T-helper 17 cell (primary cell): Measurements from ENCODE around the gene LEAP2. TPM values are rescaled to one million over a fixed set of nuclear protein-coding genes. Genes with fewer than 3 reads are reported as not detected.

Experiments used
- ATAC-seq: fragments of 150-1000 bp; cut with Tn5 transposase; 2 replicates; pipeline ENCODE4 v1.10.0; 2021; ENCODE audit warnings: mild to moderate bottlenecking, moderate library complexity
- DNase-seq, 3 donors: peaks; one replicate each; pipeline versions ENCODE4 v3.0.0 to v3.0.0-alpha.2; 2020 to 2021
- H3K9me3 ChIP-seq: one replicate; pipeline ENCODE4 v1.7.0; 2013; ENCODE audit warnings: low read length, mild to moderate bottlenecking; ENCODE audit not compliant: control insufficient read depth, poor library complexity, severe bottlenecking
- H3K27ac Mint-ChIP-seq: one replicate; pipeline ENCODE4 v1.8.0; 2022; ENCODE audit warnings: mild to moderate bottlenecking, moderate library complexity, mixed read lengths
- H3K27me3 Mint-ChIP-seq: one replicate; pipeline ENCODE4 v1.8.0; 2022; ENCODE audit warnings: mixed read lengths
- H3K36me3 Mint-ChIP-seq: one replicate; pipeline ENCODE4 v1.8.0; 2022; ENCODE audit warnings: low read depth, mixed read lengths
- H3K4me1 Mint-ChIP-seq: one replicate; pipeline ENCODE4 v1.8.0; 2022; ENCODE audit warnings: mild to moderate bottlenecking, mixed read lengths
- H3K4me3 Mint-ChIP-seq: one replicate; pipeline ENCODE4 v1.8.0; 2022; ENCODE audit warnings: mild to moderate bottlenecking, moderate library complexity, mixed read lengths
- total RNA-seq, 4 donors: library from RNA in 2 of 4; stranded (reverse) in 2 of 4; gene quantifications; one replicate each; pipeline ENCODE4 v1.2.3 and lab custom pipeline; 2022 to 2026

LEAP2 gene
- total RNA-seq, 2 donors from 2014 or later, result 0.47 to 1.0 TPM

DNA sequence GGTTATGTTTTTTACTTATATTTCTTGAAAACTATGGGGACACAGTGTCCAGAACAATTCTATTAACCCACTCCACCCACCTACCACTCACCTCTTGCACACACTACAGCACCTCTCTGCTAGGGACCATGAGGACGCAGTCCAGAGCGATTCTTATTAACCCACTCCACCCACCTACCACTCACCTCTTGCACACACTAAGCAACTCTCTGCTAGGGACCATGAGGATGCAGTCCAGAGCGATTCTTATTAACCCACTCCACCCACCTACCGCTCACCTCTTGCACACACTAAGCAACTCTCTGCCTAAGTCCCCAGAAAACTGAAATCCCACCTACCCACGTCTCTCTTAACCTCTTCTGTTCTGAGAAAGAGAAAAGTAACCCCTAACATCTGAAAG is 40.9 kb upstream of the LEAP2 start:
- Mint-ChIP-seq H3K4me1 (peaks cover 10% of the 10 kb centered on the region), H3K27me3 (peaks cover 34% of the 10 kb centered on the region), H3K4me3 (no peak overlapping the region), H3K27ac (no peak overlapping the region), H3K36me3 (no peaks in the 10 kb centered on the region)
- no peak for ATAC-seq
- DNase-seq, result no peak
- H3K9me3 ChIP-seq, result no peaks in the 10 kb centered on the region

DNA sequence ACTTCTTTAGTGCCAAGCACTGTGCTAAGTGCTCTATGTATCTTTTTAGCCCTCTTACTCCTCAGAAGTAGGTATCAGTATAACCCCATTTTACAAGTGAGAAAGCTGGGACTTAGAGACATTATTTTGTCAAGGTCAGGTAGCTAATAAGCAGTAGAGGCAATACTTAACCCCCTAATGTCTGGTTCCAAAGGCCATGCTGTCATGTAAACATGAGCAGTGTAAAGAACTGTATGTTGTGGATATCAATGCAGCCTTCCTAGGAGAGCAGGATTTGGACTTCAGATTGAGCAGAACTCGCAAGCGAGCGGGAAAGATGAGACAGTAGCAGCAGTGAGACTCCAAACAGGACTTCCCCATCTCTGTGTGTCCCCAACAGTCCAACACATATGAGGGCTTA is 39.4 kb upstream of the LEAP2 start:
- H3K36me3 Mint-ChIP-seq, result no peaks in the 10 kb centered on the region
- no peaks in the 10 kb centered on the region for H3K9me3 ChIP-seq
- ATAC-seq, result no peak

DNA sequence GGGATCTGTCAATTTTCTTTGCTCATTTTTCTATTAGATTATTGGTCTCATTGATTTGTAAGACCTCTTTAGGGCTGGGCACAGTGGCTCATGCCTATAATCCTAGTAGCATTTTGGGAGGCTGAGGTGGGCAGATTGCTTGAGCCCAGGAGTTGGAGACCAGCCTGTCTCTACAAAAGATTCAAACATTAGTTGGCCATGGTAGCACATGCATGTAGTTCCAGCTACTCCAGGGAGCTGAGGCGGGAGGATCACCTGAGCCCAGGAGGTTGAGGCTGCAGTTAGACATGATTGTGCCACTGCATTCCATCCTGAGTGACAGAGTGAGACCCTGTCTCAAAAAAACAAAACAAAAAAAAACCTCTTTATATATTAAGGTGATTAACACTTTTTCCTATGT is 36.6 kb upstream of the LEAP2 start:
- no peak for ATAC-seq
- no peak for DNase-seq
- no peak overlapping the region for H3K4me3 Mint-ChIP-seq
- peaks cover 11% of the 10 kb centered on the region for H3K27me3 Mint-ChIP-seq
- no peaks in the 10 kb centered on the region for H3K9me3 ChIP-seq
- H3K27ac Mint-ChIP-seq, result no peak overlapping the region
- H3K4me1 Mint-ChIP-seq, result no peaks in the 10 kb centered on the region
- H3K36me3 Mint-ChIP-seq, result no peaks in the 10 kb centered on the region

More for the DNA sequence above, 39.4 kb upstream of the LEAP2 start:
- DNase-seq, result no peak
- Mint-ChIP-seq H3K4me1 (peaks cover 10% of the 10 kb centered on the region), H3K27me3 (peaks cover 27% of the 10 kb centered on the region), H3K27ac (no peak overlapping the region), H3K4me3 (no peak overlapping the region)

DNA sequence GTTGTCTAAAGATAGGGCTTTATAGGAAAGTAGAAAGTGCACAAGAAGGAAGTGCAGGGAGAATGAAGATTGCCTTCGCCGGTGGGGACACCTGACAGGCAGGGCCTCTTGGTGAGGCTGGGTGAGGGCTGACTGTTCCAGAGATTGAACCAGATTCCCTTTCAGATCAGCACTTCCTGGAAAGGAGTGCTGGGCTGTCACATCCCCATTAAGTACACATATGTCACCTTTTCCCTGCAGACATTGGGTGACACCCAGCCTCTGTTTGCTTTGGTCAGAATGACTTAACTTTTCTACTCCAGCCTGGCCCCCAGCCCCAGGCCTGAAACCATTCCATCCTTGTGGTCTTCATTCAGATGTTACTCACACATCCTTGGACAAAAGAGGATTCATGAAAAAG is 35.6 kb upstream of the LEAP2 start:
- Mint-ChIP-seq H3K27ac (no peak overlapping the region), H3K4me3 (no peak overlapping the region), H3K4me1 (no peaks in the 10 kb centered on the region), H3K27me3 (peaks cover 8% of the 10 kb centered on the region), H3K36me3 (no peaks in the 10 kb centered on the region)
- no peak for DNase-seq
- no peak for ATAC-seq
- H3K9me3 ChIP-seq, result no peaks in the 10 kb centered on the region

DNA sequence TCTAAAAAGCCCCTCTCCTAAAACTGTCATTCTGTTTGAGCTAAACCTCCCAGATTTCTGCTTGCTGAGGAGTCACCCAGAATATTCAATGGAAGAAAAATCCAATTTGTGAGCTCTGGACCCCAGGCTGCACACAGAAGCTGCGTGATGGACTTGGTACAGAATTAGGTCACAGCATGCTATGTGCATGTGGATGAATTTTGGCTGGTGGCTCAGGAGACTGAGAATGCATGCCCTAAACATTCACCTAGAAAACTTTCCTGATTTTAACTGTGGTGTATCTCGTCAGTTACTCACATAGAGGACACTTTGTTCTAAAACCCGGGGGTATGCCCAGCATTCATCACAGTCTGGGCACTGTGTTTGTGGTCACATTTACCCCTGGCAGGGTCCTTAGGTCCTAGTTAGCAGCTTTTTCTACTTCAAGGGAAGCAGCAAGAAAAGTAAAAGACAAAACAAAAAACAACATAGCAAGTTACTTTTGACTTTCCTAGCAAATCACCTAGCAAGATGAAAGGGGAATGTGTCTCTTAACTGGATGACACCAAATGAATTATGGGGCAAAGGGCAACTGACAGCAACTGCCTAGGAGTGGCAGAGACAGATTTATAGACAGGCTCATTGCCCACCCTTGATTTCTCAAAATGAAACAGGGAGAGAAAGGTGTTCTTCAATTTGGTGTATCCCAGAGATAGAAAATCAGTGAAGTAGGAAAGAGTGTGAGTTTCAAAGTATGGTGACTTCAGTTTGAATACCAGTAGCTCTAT is 34.8 kb upstream of the LEAP2 start:
- Mint-ChIP-seq H3K27ac (no peak overlapping the region), H3K27me3 (peaks cover 6% of the 10 kb centered on the region), H3K4me3 (no peak overlapping the region), H3K4me1 (no peaks in the 10 kb centered on the region), H3K36me3 (no peaks in the 10 kb centered on the region)
- ATAC-seq, result no peak
- no peaks in the 10 kb centered on the region for H3K9me3 ChIP-seq
- no peak for DNase-seq

DNA sequence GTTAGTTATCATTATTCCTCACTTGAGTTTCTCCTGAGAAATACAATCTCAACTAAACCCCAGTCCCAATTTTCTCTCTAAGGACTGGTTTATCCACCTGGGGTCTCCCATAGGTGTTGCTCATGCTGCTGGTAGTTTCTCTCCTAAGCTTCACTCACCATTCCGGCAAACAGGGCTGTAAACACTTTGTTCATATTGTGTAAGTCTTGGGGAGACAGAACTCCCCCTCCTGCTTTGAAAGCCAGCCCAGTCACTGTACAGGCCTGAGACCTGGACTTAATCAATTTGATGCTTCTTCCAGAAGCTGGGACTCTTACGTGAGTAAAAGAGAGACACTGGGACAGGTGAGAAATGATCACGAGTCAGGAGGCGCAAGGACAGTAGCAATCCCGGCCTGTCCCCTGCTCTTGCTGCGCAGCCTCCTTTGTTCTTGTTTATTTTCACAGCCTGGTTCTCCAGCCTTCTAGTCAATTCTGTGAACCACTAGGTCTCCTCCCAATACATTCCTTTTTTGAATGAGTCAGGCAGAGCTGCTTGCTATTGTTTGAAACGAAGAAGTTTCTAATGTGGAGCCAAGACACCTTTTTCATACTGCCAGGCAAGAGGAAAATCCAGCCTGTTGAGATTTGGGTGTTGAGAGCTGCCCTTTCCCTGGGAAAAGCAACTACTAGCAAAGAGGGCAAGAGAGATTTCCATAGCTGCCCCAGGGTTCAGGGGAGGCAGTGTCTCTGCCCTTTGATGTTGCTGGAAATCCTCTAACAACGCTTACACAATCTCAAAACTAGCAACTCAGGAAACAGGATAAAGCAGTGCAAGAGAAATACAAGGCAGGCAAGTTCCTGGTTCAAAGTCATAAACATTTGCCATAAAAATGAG is 33.8 kb upstream of the LEAP2 start:
- no peaks in the 10 kb centered on the region for H3K36me3 Mint-ChIP-seq
- no peaks in the 10 kb centered on the region for H3K9me3 ChIP-seq
- H3K4me3 Mint-ChIP-seq, result no peak overlapping the region
- no peak for DNase-seq
- no peak for ATAC-seq
- no peak overlapping the region for H3K27ac Mint-ChIP-seq
- no peaks in the 10 kb centered on the region for H3K4me1 Mint-ChIP-seq
- no peaks in the 10 kb centered on the region for H3K27me3 Mint-ChIP-seq

DNA sequence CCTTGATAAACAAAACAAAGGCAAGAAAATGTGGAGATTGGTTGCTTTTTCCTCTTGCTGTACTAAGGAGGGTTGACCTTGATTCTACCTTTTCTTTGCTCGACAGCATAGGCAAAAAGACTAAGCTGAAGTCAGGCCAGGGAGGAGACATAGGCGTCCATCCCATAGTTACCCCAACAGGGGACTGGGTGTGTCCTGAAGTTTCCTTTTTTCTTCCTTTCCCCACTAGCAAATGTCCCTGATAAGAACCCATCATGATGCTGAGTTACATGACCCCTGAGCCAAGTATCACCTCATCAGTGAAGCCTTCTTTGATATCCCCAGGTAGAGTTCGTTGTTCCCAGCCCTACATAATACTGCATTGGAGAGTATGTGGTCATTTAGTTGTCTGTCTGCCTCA is 33.2 kb upstream of the LEAP2 start:
- DNase-seq (no peak), ATAC-seq (no peak)
- H3K27ac Mint-ChIP-seq, result no peak overlapping the region
- no peaks in the 10 kb centered on the region for H3K9me3 ChIP-seq
- H3K27me3 Mint-ChIP-seq, result no peaks in the 10 kb centered on the region
- no peaks in the 10 kb centered on the region for H3K4me1 Mint-ChIP-seq
- no peak overlapping the region for H3K4me3 Mint-ChIP-seq
- no peaks in the 10 kb centered on the region for H3K36me3 Mint-ChIP-seq

DNA sequence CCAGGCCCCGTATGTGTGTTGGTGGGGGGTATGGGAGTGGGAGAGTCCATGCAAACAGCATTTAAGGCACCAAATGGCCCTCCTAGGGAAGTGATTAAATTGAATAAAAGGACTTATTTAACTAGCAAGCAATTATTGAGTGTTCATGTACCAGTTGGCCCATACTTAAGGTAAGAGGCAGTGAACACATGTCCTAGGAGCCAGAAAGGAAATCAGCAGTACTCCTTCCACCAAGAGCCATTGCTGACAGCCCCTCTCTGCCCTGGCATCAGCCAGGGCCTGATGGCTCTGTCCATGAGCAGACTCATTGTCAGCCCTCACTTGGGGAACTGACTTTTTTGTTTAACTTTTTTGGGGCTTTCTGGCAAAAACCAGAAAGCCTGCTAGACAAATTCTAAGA is 32.6 kb upstream of the LEAP2 start:
- Mint-ChIP-seq H3K36me3 (no peaks in the 10 kb centered on the region), H3K27ac (no peak overlapping the region), H3K4me1 (no peaks in the 10 kb centered on the region), H3K4me3 (no peak overlapping the region), H3K27me3 (no peaks in the 10 kb centered on the region)
- DNase-seq (no peak), ATAC-seq (no peak)
- no peaks in the 10 kb centered on the region for H3K9me3 ChIP-seq

DNA sequence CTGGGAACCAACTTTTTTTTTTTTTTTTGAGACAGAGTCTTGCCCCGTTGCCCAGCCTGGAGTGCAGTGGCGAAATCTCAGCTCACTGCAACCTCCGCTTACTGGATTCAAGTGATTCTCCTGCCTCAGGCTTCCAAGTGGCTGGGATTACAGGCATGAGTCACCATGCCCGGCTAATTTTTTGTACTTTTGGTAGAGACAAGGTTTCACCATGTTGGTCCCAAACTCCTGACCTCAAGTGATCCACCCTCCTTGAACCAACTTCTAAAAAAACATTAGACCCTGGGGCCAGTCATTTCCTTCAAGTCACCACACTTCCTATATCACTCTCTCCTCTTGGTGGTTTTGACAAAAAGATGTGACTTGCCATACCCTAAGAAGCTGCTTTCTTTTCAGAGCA is 32.2 kb upstream of the LEAP2 start:
- H3K36me3 Mint-ChIP-seq, result no peaks in the 10 kb centered on the region
- H3K27ac Mint-ChIP-seq, result no peak overlapping the region
- DNase-seq (no peak), ATAC-seq (no peak)
- no peaks in the 10 kb centered on the region for H3K9me3 ChIP-seq
- H3K4me1 Mint-ChIP-seq, result no peaks in the 10 kb centered on the region
- H3K27me3 Mint-ChIP-seq, result no peaks in the 10 kb centered on the region
- no peak overlapping the region for H3K4me3 Mint-ChIP-seq

DNA sequence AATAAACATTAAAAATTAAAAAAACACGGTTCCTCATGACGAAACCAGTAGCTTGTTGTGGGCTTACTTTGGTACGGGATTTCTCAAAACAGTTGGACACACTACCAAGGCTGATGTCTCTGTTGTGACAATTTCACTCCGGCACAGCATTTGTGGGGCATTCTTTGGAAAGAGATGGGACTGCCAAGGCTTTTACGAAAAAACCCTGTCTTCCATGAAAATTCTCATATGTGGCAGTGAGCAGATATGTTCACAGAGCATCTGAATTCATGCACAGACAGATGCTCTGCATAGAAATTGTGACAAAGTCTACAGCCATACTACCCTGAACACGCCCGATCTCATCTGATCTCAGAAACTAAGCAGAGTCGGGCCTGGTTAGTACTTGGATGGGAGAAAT is 25.2 kb upstream of the LEAP2 start:
- no peaks in the 10 kb centered on the region for H3K9me3 ChIP-seq
- no peak for ATAC-seq
- peaks cover 3% of the 10 kb centered on the region for H3K4me1 Mint-ChIP-seq
- no peak overlapping the region for H3K27ac Mint-ChIP-seq
- no peak overlapping the region for H3K4me3 Mint-ChIP-seq
- no peak for DNase-seq
- H3K36me3 Mint-ChIP-seq, result peaks cover 2% of the 10 kb centered on the region
- no peaks in the 10 kb centered on the region for H3K27me3 Mint-ChIP-seq

DNA sequence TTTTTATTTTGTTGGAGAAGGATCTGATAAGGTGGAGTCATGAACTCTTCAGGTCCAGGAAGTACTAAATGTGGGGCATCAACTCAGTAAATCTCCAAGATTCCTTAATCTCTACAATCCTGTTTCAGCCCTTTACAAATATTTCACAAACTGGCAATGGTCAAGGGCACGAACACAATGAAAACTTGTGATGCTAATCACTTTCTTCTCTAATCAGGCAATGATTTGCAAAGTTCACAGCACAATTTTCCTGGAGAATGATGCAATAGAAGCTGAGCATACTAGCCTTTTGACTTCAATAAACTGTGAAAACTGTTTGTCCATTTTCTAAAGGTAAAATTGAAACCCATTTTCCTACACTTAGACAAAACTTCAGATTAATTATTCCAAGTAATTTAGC is 24.1 kb upstream of the LEAP2 start:
- ATAC-seq (no peak), DNase-seq (no peak)
- Mint-ChIP-seq H3K27me3 (no peaks in the 10 kb centered on the region), H3K27ac (no peak overlapping the region), H3K4me1 (peaks cover 5% of the 10 kb centered on the region), H3K4me3 (no peak overlapping the region), H3K36me3 (peaks cover 2% of the 10 kb centered on the region)
- no peaks in the 10 kb centered on the region for H3K9me3 ChIP-seq

DNA sequence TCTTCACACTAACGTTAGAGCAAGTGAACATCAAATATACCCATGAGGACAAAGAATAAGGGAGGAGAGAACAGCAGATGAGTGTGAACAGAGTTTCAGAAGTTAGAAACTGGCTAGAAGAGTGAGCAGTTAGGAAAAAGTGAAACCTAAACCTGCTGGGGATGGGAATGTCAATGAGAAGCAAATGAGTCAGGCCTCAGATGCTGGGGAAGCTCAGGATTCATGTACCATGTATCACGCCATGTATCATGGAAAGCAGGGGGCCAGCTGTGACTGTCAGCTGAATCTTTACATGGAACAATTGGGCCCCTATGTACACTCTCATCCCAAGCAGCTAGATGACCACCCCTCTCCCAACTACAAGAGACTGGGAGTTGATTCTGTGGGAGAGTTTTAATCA is 23.4 kb upstream of the LEAP2 start:
- Mint-ChIP-seq H3K27ac (no peak overlapping the region), H3K36me3 (peaks cover 2% of the 10 kb centered on the region), H3K4me3 (no peak overlapping the region), H3K4me1 (peaks cover 5% of the 10 kb centered on the region), H3K27me3 (peaks cover 4% of the 10 kb centered on the region)
- ATAC-seq (no peak), DNase-seq (no peak)
- no peaks in the 10 kb centered on the region for H3K9me3 ChIP-seq

DNA sequence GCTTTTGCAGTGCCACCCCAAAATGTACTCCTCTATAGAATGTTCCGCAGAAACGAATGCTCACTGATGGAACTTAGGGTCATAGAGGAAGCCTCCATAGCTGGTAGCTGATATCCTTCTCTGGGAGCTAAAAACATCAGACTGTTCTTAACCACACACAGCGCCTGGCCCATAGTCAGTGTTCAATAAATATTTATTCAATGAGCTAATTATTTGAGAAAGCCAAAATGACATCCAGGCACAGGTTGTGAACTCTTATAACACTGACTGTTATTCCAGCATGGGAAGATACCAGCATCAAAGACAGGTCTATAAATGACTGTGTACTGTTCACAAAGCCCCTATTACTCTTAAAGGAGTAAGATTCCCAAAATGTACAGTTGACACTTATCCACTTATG is 20.1 kb upstream of the LEAP2 start:
- no peak for ATAC-seq
- Mint-ChIP-seq H3K27ac (no peak overlapping the region), H3K36me3 (peaks cover 2% of the 10 kb centered on the region), H3K4me1 (peaks cover 5% of the 10 kb centered on the region), H3K27me3 (peaks cover 14% of the 10 kb centered on the region), H3K4me3 (no peak overlapping the region)
- DNase-seq, result no peak
- H3K9me3 ChIP-seq, result no peaks in the 10 kb centered on the region

DNA sequence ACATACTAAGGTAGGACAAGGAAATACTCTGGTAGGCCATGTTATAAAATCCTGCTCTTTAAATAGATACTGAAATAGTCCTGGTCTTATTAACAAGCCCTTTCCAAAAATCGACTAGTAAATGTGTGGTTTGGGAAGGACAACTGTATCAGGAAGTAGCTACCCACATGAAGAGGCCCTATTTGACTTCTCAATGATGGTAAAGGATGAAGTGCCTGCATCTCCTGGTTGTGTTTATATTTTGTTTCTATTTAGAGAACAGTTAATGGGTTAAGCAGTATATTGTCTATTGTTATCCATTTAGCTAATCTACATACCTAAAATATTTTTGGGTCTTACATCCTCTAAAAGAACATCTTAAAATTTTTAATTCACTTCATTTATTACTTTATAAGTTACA is 19.7 kb upstream of the LEAP2 start:
- Mint-ChIP-seq H3K4me3 (no peak overlapping the region), H3K36me3 (peaks cover 2% of the 10 kb centered on the region), H3K27ac (no peak overlapping the region), H3K27me3 (peaks cover 14% of the 10 kb centered on the region), H3K4me1 (peaks cover 5% of the 10 kb centered on the region)
- DNase-seq, result no peak
- H3K9me3 ChIP-seq, result no peaks in the 10 kb centered on the region
- ATAC-seq, result no peak
